ENCODE data around the gene ELP5.

The ELP5 gene

GRCh38 chr17:7219812-7220592, 32.0 kb upstream of the ELP5 start, which contains the start of the genes ACADVL and DLG4 (continued):
- TF ChIP-seq ZNF692 (tag by site-specific recombination; IDR thresholded peaks at IDR 0.05) (peak; percentile 56; the same call in 1 of the 2 replicates), ZNF792 (tag by site-specific recombination; IDR thresholded peaks at IDR 0.05) (no peak), ZNF211 (tag by site-specific recombination; IDR thresholded peaks at IDR 0.05; ENCODE audit: low read depth) (no peak), ZNF274 (IDR thresholded peaks at IDR 0.05; ENCODE audit: low read length) (no peak), ZNF274 (tag by site-specific recombination; IDR thresholded peaks at IDR 0.05; ENCODE audit: borderline replicate concordance) (no peak), ZNF248 (tag by site-specific recombination; IDR thresholded peaks at IDR 0.05) (no peak), HOXD13 (CRISPR knock-in tag; IDR thresholded peaks at IDR 0.05; ENCODE audit: borderline replicate concordance) (no peak), ZBTB49 (tag by site-specific recombination; IDR thresholded peaks at IDR 0.05; ENCODE audit: low read depth) (no peak), KLF16 (tag by site-specific recombination; IDR thresholded peaks at IDR 0.05) (peak; percentile 78), ZNF530 (tag by site-specific recombination; IDR thresholded peaks at IDR 0.05; ENCODE audit: low read depth) (no peak), ZEB2 (tag by site-specific recombination; IDR thresholded peaks at IDR 0.05) (peak; percentile 89), ZNF670 (tag by site-specific recombination; IDR thresholded peaks at IDR 0.05; ENCODE audit: low read depth) (no peak), ZSCAN16 (tag by site-specific recombination; IDR thresholded peaks at IDR 0.05) (no peak; the same call in 1 of the 2 replicates), SP2 (tag by site-specific recombination; IDR thresholded peaks at IDR 0.05) (0 out of 2 replicates have a peak, but pooled peaks have one; percentile 2), ZNF292 (tag by site-specific recombination; IDR thresholded peaks at IDR 0.05; ENCODE audit: borderline replicate concordance, low read depth) (0 out of 2 replicates have a peak, but pooled peaks have one; percentile 1), GFI1B (tag by site-specific recombination; IDR thresholded peaks at IDR 0.05) (no peak), ZNF416 (tag by site-specific recombination; IDR thresholded peaks at IDR 0.05) (no peak), ZNF112 (tag by site-specific recombination; IDR thresholded peaks at IDR 0.05) (no peak), SALL2 (tag by site-specific recombination; IDR thresholded peaks at IDR 0.05; ENCODE audit: borderline replicate concordance) (no peak), PRDM6 (tag by site-specific recombination; IDR thresholded peaks at IDR 0.05) (no peak), ZNF221 (tag by site-specific recombination; IDR thresholded peaks at IDR 0.05; ENCODE audit: borderline replicate concordance) (no peak), ZBTB48 (tag by site-specific recombination; IDR thresholded peaks at IDR 0.05) (peak; percentile 90), OSR2 (tag by site-specific recombination; IDR thresholded peaks at IDR 0.05) (no peak), ZBTB8A (tag by site-specific recombination; IDR thresholded peaks at IDR 0.05) (peak; percentile 97), ZNF398 (tag by site-specific recombination; IDR thresholded peaks at IDR 0.05) (no peak), ZNF280D (tag by site-specific recombination; IDR thresholded peaks at IDR 0.05) (no peak), ZNF394 (tag by site-specific recombination; IDR thresholded peaks at IDR 0.05; ENCODE audit: borderline replicate concordance) (peak; percentile 35; the same call in 1 of the 2 replicates), ZFP41 (tag by site-specific recombination; IDR thresholded peaks at IDR 0.05; ENCODE audit: borderline replicate concordance) (no peak), ZNF560 (tag by site-specific recombination; IDR thresholded peaks at IDR 0.05; ENCODE audit: borderline replicate concordance) (no peak), ZNF791 (tag by site-specific recombination; IDR thresholded peaks at IDR 0.05) (no peak)
